GM08714 (cell line): ENCODE measurements around the gene PBX2.
A peak's percentile ranks its signal among the peaks of the same experiment; 100 is the strongest.
"Not testable (repeated sequence)": the region's sequence is repeated elsewhere in the genome, so short reads cannot be mapped to it uniquely, and the experiment has no call there.

ENCODE experiments used
- H3K4me3 ChIP-seq: fragments of 200-500 bp; sonication (Bioruptor generic); 2 replicates; pipeline ENCODE4 v1.5.1; 2014; ENCODE audit warnings: mild to moderate bottlenecking, low read length, inconsistent platforms
- ZNF274 ChIP-seq: IDR thresholded peaks from 2 replicates; pipeline ENCODE4 v1.6.1; 2012; ENCODE audit warnings: mild to moderate bottlenecking, low read depth, low read length

Gene PBX2

DNA sequence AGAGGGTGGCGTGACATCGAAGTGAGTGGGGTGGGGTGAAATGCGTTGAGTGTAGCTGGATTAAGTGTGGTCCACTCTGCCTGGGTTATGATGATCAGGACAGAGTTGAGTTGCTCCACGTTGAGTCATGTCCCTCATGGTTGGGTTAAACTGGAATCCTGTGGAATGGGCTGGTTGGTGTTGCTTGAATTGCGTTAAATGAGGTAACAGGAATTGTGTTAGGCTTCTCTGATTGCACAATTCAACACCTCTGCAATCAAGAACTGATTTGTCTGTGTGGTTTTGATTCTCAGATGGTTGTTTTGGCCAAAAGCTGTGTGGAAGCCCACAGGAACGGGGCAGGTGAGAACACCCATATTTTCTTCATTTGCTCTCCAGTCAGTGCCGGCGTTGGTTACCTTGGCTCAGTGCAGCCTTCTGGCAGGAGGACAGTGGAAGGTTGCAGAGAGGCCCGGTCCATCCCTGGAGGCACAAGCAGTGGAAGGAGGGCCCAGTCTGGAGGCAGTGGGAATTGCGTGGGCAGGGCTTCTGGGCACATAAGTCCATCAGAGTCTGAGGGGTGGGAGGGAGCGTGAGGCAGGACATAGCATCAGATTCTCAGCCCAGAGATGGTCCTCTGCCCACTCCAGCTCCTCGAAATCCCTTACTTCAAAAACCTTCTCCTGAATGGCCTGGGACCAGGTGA is 22.2 kb upstream of the PBX2 start:
- no peak for TF ChIP-seq ZNF274

DNA sequence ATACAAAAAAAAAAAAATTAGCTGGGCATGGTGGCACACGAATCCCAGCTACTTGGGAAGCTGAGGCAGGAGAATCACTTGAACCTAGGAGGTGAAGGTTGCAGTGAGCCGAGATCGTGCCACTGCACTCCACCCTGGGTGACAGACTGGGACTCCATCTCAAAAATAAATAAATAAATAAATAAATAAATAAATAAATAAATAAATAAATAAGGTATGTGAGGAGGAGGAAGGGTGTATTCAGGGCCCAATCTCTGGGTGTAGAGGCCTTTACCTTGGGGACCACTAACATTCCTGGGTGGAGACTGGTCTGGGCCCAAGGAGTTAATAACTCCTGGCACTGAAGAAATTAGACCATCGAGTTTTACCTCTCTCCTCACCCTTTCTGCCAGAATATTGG is 21.4 kb upstream of the PBX2 start:
- not testable (repeated sequence) for H3K4me3 ChIP-seq

More for the DNA sequence above, 22.2 kb upstream of the PBX2 start:
- no peak overlapping the region for H3K4me3 ChIP-seq

DNA sequence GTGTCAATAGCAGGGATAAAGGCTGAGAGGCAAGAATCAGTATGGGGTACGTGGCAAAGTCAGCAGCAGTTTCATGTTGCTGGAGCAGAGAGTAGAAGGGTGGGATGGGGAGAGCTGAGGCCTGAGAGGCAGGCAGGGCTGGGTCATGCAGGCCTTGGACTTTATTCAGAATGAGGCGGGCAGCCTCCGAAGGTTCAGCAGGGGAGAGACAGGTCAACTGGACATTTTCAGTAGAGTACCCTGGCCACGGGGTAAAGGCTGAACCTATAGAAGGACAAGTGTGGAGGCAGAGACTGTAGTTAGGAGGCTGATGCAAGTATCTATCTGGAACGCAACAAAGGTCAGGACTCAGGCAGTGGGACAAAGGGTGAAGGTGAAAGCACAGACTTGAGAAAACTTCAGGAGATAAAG is 20.2 kb upstream of the PBX2 start:
- TF ChIP-seq ZNF274: no peak
- no peak overlapping the region for H3K4me3 ChIP-seq

DNA sequence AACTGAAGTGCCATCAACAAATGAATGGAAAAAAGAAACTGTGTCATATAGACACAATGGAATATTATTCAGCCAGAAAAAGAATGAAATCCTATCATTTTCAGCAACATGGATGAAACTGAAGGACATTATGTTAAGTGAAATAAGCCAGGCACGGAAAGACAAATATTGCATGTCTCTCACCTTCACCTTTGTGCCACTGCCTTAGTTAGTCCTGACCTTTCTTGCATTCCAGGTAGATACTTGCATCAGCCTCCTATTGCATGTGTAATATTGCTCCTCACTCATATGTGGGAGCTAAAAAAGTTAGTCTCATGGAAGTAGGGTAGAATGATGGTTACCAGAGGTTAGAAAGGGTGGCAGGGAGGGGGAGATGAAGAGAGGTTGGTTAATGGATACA is 19.0 kb upstream of the PBX2 start:
- TF ChIP-seq ZNF274: no peak
- no peak overlapping the region for H3K4me3 ChIP-seq

DNA sequence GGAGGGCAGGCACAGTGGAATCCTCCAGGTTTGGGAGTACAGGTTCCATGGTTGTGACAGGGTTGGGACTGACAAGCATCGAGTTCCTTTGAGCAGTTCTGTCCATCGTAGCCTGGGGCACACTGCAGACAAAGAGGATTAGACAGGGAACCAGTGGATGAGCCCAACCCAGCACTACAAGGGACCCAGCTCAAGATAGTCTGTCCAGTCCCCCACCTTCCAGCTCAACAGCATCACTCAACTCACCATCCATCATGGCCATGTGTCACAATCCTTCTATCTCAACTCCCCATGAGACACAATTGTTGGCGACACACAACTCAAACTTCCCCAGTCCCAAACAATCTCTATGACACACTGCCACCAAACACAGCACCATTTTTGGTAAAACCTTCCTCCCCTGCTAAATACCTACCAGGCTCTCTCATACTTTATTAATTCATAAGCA is 14.3 kb upstream of the PBX2 start:
- TF ChIP-seq ZNF274: no peak
- H3K4me3 ChIP-seq: no peak overlapping the region

DNA sequence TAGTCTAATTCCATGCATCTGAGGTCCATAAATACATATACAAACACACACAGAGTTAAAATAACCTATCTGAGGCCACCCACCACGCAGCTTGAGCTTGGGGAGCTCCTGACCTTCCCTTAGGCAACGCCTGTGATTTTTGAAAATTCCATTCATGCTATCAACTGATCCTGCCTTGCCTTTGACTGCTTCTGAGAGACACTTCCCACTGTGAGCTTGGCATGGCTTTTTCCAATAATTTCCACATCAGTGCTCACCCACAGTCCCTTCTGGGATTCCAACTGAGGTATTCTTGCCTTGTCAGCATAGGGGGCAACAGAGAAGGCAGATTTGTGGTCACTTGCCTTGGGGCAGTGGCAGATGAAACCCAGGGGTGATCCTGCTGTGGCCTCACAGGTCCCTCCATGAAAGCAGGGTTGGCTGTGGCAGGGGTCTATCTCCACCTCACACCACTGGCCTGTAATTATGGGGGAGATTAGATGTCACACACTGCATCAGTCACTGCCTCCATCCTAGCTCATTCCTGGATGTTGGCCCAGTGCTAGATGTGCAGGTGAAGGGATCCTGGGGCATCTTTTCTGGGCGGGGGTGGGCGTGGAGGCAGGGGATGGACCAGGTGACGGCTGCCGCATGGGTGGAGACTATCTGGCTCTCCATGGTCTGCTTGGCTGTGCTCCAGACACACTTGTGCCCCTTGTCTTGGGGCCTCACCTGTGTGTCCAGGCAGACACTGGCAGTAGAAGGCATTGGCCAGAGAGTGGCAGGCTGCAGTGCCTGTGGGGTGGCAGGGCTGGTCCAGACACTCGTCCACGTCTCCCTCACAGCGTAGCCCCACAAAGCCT is 13.6 kb upstream of the PBX2 start:
- no peak for TF ChIP-seq ZNF274

DNA sequence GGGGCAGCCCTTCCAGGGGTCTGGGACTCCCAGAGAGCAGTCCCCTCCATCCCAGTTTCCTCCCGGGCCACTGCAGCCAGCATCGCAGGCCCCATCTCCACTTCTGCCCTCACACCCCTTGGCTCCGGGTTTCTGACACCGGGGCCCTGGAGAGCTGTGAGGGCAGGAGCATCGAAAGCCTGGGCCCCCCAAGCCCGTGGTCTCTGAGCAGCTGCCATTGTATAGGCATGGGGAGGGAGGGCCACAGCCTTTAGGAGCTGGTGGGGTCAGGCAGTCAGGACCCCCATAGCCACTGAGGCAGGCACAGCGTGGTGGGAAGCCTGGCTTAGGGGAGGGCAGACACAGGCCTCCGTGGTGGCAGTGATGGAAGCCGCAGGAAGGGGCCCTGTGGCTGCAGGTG is 12.2 kb upstream of the PBX2 start:
- TF ChIP-seq ZNF274: no peak
- no peak overlapping the region for H3K4me3 ChIP-seq

More for the DNA sequence above, 13.6 kb upstream of the PBX2 start:
- no peak overlapping the region for H3K4me3 ChIP-seq

DNA sequence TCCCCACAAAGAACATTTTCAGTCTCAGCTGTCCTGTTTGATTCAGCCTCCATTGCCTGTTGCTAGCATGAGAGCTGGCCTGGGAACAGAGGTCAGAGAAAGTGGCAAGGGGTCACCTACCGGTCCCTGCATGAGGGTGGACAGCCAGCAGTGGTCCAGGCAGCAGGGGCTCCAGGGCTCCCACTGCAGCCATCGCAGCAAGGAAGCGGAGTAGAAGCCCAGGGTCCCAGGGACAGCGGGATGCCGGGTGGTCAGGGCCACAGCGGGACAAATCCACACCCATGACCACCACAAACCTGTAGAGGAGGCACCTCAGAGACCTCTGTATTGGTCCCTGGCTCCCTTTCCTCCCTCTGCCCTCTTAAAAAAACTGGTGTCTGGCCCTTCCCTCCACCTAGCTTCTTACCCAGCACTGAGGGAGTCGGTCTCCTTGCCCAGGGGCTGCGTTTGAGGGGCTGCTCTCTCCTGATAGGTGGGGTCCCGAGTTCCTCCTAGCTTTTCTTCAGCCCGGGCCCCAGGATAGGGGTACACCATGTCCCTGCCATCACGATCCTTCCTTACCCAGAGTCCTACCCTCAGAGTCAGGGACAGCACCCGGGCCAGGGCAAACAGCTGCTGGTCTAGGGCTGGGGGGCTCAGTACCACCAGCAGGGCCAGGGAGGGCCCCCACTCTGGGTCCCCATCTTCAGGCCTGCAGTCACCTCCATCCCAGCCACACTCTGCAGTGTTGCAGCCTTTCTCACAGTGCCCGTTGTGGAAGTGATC is 10.9 kb upstream of the PBX2 start:
- no peak overlapping the region for H3K4me3 ChIP-seq
- TF ChIP-seq ZNF274: no peak

DNA sequence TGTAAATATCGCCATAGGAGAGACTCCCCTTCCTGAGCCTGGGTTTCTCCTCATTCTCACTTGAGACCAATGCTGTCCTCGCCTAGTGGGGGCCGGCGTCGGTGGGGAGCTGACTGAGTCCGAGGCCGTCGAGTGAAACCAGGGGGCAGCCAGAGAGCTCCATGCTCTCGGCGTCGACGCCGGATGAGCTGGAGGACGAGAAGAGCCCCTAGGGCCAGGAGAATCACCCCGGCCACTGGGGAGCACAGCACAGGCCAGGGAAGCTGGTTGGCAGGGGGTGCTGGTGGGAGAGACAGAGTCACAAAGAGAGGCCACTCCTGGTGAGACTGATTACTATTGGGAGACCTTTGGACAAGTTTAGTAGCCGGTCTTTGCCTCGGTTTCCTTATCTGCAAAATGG is 8.9 kb upstream of the PBX2 start:
- H3K4me3 ChIP-seq: no peak overlapping the region
- no peak for TF ChIP-seq ZNF274

DNA sequence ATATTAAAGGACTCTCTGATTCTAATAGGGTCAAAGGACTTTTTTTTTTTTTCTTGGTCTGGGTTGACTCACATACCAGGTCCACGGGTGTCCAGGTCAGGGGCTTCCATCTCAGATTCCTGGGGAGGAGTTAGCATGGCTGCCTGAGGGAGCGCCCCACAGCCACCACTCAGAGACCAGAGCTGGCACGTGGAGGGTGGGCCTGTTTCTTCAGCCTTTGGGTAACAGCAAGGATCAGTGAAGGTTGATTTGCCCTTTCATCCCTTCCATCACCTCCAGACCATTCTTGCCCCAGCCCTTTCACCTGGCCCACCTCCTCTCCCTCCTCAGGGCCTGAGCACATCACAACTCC is 8.3 kb upstream of the PBX2 start:
- H3K4me3 ChIP-seq: no peak overlapping the region
- TF ChIP-seq ZNF274: no peak

DNA sequence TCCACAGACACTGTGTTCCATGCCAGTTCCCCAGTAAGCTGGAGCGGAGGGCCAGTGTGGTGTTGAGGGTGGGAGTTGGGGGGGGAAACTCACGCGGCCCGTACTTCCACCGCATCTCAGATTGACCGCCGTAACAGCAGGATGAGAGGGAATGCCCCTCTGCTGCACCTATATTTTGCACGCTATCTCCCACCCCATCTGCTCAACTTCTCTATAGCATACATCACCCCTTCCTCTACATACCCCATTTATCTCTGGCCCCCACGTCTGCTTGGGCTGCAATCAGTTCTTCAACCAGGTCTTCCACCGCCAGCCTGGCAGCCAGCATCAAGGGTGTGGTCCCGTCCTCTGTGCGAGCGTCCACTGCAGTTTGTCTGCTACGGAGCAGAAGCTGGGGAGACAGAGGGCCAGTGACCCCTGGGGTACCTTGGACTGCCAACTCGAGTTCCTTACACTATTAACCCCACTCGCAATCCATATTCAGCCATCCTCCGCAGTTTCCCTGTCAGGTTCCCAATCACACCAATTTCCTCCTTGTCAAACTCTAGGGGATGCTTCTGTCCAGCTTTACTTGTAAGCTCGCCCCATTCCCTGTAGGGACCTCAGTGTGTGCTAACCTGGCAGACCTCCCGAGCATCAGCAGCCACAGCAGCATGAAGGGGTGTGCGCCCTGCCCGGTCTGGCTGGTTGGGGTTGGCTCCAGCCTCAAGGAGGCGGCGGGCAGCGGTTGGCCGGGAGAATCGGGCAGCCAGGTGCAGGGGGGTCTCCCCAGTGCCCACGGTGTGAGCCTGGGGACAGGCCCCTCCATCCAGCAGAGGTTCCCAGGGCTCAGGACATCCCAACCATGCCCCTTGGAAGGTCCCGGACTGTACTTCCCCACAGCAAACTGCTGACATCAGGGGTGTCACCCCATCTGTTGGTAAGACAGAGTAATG is 6.9 kb upstream of the PBX2 start:
- no peak for TF ChIP-seq ZNF274
- H3K4me3 ChIP-seq: peak overlapping the region; percentile 78; the same call in 1 of the 2 replicates

DNA sequence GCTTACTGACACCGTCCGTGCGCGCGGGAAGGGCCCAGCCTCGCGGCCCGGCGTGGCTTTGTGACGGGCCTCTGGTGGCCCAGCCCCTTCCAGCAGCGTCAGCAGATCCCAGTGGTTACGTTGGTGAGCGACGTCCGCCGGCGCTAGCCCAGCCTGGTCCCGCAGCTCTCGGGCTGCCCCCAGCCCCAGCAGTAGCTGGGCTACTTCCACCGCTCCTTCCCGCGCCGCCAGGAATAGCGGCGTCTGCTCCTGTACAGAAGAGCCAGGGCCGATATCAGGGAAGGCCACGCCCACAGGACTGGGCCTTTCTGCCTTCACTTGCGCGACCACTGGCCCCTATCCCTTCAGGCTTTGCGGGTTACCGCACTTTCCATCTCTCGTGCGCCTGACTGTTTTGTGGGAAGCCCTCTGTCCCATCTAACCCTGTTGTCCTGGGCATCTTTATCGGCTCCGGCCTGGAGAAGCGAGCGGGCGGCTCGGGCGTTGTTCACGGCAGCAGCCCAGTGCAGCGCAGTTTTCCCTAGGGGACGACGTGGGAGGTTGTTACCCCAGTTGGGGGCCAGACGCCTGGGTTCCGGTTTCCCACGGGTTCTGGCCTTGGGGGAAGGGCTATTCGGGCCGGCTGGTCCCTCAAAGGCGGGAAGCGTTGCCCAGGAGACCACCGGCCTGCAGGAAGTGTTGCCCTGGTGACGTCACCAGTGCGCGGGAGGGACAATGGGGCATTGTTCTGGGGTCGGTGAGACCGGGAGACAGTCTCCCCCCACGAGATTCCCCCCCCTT is 6.1 kb upstream of the PBX2 start:
- H3K4me3 ChIP-seq: peak overlapping the region; percentile 78
- no peak for TF ChIP-seq ZNF274

DNA sequence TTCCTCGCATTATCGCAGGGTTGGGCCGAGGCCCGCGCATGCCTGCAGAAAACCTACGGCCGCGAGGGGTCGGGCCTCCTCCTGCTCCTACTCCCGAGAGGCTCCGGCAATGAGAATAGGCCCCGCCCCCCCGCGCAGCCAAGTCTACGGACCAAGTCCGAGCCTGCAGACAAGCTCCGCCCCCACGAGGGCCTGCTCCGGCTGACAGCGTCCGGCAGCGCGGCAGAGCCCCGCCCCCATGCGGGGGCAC is 5.6 kb upstream of the PBX2 start:
- TF ChIP-seq ZNF274: no peak
- no peak overlapping the region; the same call in 1 of the 2 replicates for H3K4me3 ChIP-seq
